Hepatocyte (in vitro differentiated cells): ENCODE data around the gene TEAD1. TPM values are rescaled to one million over a fixed set of nuclear protein-coding genes. Genes with fewer than 3 reads are reported as not detected.

Experiments used
- DNase-seq: peaks from one replicate; pipeline ENCODE4 v3.0.0-alpha.2; 2016; ENCODE audit warnings: low spot score
- H2AFZ ChIP-seq: fragments of 200-600 bp; sonication (generic); 2 replicates; pipeline ENCODE4 v1.6.0; 2016; ENCODE audit warnings: antibody characterized with exemption, mild to moderate bottlenecking
- H3K27ac ChIP-seq: fragments of 200-600 bp; sonication (generic); 2 replicates; pipeline ENCODE4 v1.5.1; 2016; ENCODE audit warnings: mild to moderate bottlenecking
- H3K27me3 ChIP-seq: fragments of 200-600 bp; sonication (generic); 2 replicates; pipeline ENCODE4 v1.6.1; 2016
- H3K36me3 ChIP-seq: fragments of 200-600 bp; sonication (generic); replicated peaks from 2 replicates; pipeline ENCODE4 v1.5.1; 2016; ENCODE audit warnings: low read depth; ENCODE audit not compliant: insufficient read depth
- H3K4me1 ChIP-seq: fragments of 200-600 bp; sonication (generic); 2 replicates; pipeline ENCODE4 v1.5.1; 2016; ENCODE audit warnings: mild to moderate bottlenecking, moderate library complexity; ENCODE audit not compliant: insufficient read depth
- H3K4me2 ChIP-seq: fragments of 200-600 bp; sonication (generic); 2 replicates; pipeline ENCODE4 v1.6.0; 2016
- H3K4me3 ChIP-seq: fragments of 200-600 bp; sonication (generic); 2 replicates; pipeline ENCODE4 v1.5.1; 2016; ENCODE audit warnings: mild to moderate bottlenecking
- H3K79me2 ChIP-seq: fragments of 200-600 bp; sonication (generic); 2 replicates; pipeline ENCODE4 v1.6.0; 2017; ENCODE audit warnings: mild to moderate bottlenecking
- H3K9me2 ChIP-seq: fragments of 200-600 bp; sonication (generic); replicated peaks from 2 replicates; pipeline ENCODE4 v1.6.0; 2017; ENCODE audit warnings: mild to moderate bottlenecking; ENCODE audit not compliant: insufficient read depth
- H3K9me3 ChIP-seq: fragments of 200-600 bp; sonication (generic); 2 replicates; pipeline ENCODE4 v1.5.1; 2016; ENCODE audit warnings: low read depth, mild to moderate bottlenecking
- H4K20me1 ChIP-seq: fragments of 200-600 bp; sonication (generic); 2 replicates; pipeline ENCODE4 v1.6.0; 2016; ENCODE audit warnings: mild to moderate bottlenecking; ENCODE audit not compliant: insufficient read depth, poor library complexity, severe bottlenecking
- CTCF ChIP-seq: fragments of 200-600 bp; sonication (generic); IDR thresholded peaks from 2 replicates; pipeline ENCODE4 v1.5.1; 2016; ENCODE audit warnings: antibody characterized with exemption, mild to moderate bottlenecking; ENCODE audit not compliant: poor library complexity
- EZH2 ChIP-seq: fragments of 200-600 bp; sonication (generic); IDR thresholded peaks from 2 replicates; pipeline ENCODE4 v1.6.1; 2016; ENCODE audit warnings: antibody characterized with exemption, mild to moderate bottlenecking, borderline replicate concordance
- EZH2phosphoT487 ChIP-seq: fragments of 200-600 bp; sonication (generic); IDR thresholded peaks from one replicate; pipeline ENCODE4 v1.6.1; 2018; ENCODE audit warnings: antibody characterized with exemption, mild to moderate bottlenecking, low read depth, moderate library complexity; ENCODE audit not compliant: unreplicated experiment, severe bottlenecking
- WGBS: methylation state at CpG from one replicate; pipeline ENCODE4 v1.1.6; 2016; ENCODE audit warnings: low lambda C conversion rate; ENCODE audit errors: missing lambda C conversion rate; 5-methylcytosine and 5-hydroxymethylcytosine counted together
- polyA plus RNA-seq: library from polyadenylated mRNA; unstranded; fragments of >200 nt; fragmentation: Nextera tagmentation; extraction: Ambion mirVana; gene quantifications from 2 replicates; pipeline ENCODE4 v1.2.1, GENCODE V29; 2016
- total RNA-seq: library from RNA; depleted of rRNA; stranded (reverse); fragments of >200 nt; gene quantifications from 2 replicates; pipeline ENCODE4 v1.2.3, GENCODE V29; 2014

Gene TEAD1
- total and polyA plus RNA-seq, 2 experiments from 2014 or later, result 37.2 to 82.2 TPM

- Histone ChIP-seq H4K20me1 (peaks cover 18% of the 10 kb centered on the region), H3K27ac (no peak overlapping the region), H3K9me3 (no peaks in the 10 kb centered on the region), H3K4me3 (no peak overlapping the region), H2AFZ (no peak overlapping the region), H3K36me3 (no peaks in the 10 kb centered on the region), H3K27me3 (no peaks in the 10 kb centered on the region), H3K4me1 (peaks cover 60% of the 10 kb centered on the region), H3K9me2 (no peaks in the 10 kb centered on the region), H3K79me2 (peaks cover 88% of the 10 kb centered on the region), H3K4me2 (peak overlapping the region; percentile 18)
- DNase-seq, result no peak
- 55% methylated on average over 5 of the region's 5 CpGs for WGBS
- TF ChIP-seq EZH2phosphoT487 (no peak), EZH2 (no peak), CTCF (no peak)
These were observed 23.8 kb downstream of the TEAD1 start for GRCh38 chr11:12698048-12698447.

GRCh38 chr11:12701811-12702592 is 27.8 kb downstream of the TEAD1 start:
- Histone ChIP-seq H3K9me3 (no peaks in the 10 kb centered on the region), H3K27me3 (no peaks in the 10 kb centered on the region), H3K27ac (peak overlapping the region; percentile 9), H3K36me3 (no peaks in the 10 kb centered on the region), H3K4me1 (peaks cover 30% of the 10 kb centered on the region), H2AFZ (no peak overlapping the region), H3K4me2 (peak overlapping the region; percentile 33), H4K20me1 (peaks cover 39% of the 10 kb centered on the region), H3K9me2 (no peaks in the 10 kb centered on the region), H3K4me3 (no peak overlapping the region), H3K79me2 (peaks cover 100% of the 10 kb centered on the region)
- no peak for TF ChIP-seq EZH2phosphoT487
- TF ChIP-seq CTCF, result no peak
- TF ChIP-seq EZH2, result no peak
- 74% methylated on average over 11 of the region's 11 CpGs for WGBS
- no peak for DNase-seq

GRCh38 chr11:12702999-12703453 is 28.8 kb downstream of the TEAD1 start:
- no peak for DNase-seq
- no peak overlapping the region for H3K4me3 ChIP-seq
- H3K4me1 ChIP-seq, result peaks cover 35% of the 10 kb centered on the region
- peaks cover 47% of the 10 kb centered on the region for H4K20me1 ChIP-seq
- no peaks in the 10 kb centered on the region for H3K9me2 ChIP-seq
- H2AFZ ChIP-seq, result no peak overlapping the region
- H3K79me2 ChIP-seq, result peaks cover 100% of the 10 kb centered on the region
- H3K4me2 ChIP-seq, result no peak overlapping the region
- no peaks in the 10 kb centered on the region for H3K9me3 ChIP-seq
- H3K27ac ChIP-seq, result no peak overlapping the region
- 81% methylated on average over 4 of the region's 4 CpGs for WGBS
- H3K36me3 ChIP-seq, result no peaks in the 10 kb centered on the region
- TF ChIP-seq EZH2phosphoT487, result no peak
- no peak for TF ChIP-seq EZH2
- no peaks in the 10 kb centered on the region for H3K27me3 ChIP-seq

GRCh38 chr11:12704049-12704448 is 29.8 kb downstream of the TEAD1 start:
- H3K4me1 ChIP-seq, result peaks cover 40% of the 10 kb centered on the region
- no peaks in the 10 kb centered on the region for H3K36me3 ChIP-seq
- H2AFZ ChIP-seq, result no peak overlapping the region
- TF ChIP-seq EZH2phosphoT487 (no peak), EZH2 (no peak), CTCF (no peak)
- H3K4me2 ChIP-seq, result no peak overlapping the region
- no peak overlapping the region for H3K4me3 ChIP-seq
- no peak overlapping the region for H3K27ac ChIP-seq
- H3K9me3 ChIP-seq, result no peaks in the 10 kb centered on the region
- no peaks in the 10 kb centered on the region for H3K9me2 ChIP-seq
- WGBS, result 56% methylated on average over 4 of the region's 4 CpGs
- H3K79me2 ChIP-seq, result peaks cover 100% of the 10 kb centered on the region
- no peak for DNase-seq
- H3K27me3 ChIP-seq, result no peaks in the 10 kb centered on the region
- H4K20me1 ChIP-seq, result peaks cover 50% of the 10 kb centered on the region
